HepG2 (cell line): ENCODE results near the gene FAM24A. TPM values are rescaled to one million over a fixed set of nuclear protein-coding genes. Genes with fewer than 3 reads are reported as not detected.

Experiments used
- CCAR2 ChIP-seq: fragments of 200-400 bp; formaldehyde crosslinking; optimal IDR thresholded peaks from 2 replicates; pipeline ENCODE3; 2018; ENCODE audit warnings: low read depth, mild to moderate bottlenecking, low read length, moderate library complexity
- GATA4 ChIP-seq: sonication (generic); IDR thresholded peaks from 2 replicates; pipeline ENCODE4 v1.6.1; 2016; ENCODE audit warnings: antibody characterized with exemption, low read depth, borderline replicate concordance
- KIAA2018 ChIP-seq: sonication (generic); formaldehyde crosslinking; IDR thresholded peaks from 2 replicates; pipeline ENCODE4 v1.5.0; 2020; ENCODE audit warnings: mild to moderate bottlenecking, missing genetic modification reagents, borderline replicate concordance
- NAIF1 ChIP-seq: sonication (generic); formaldehyde crosslinking; IDR thresholded peaks from 2 replicates; pipeline ENCODE4 v1.5.0; 2020; ENCODE audit warnings: mild to moderate bottlenecking, missing genetic modification reagents, borderline replicate concordance
- PAWR ChIP-seq: sonication (generic); formaldehyde crosslinking; IDR thresholded peaks from 2 replicates; pipeline ENCODE4 v1.4.0; 2020; ENCODE audit warnings: missing genetic modification reagents, mild to moderate bottlenecking, borderline replicate concordance
- RFXAP ChIP-seq: sonication (generic); formaldehyde crosslinking; IDR thresholded peaks from 2 replicates; pipeline ENCODE4 v1.4.0; 2020; ENCODE audit warnings: missing genetic modification reagents, borderline replicate concordance
- SRSF1 ChIP-seq: fragments of 200-400 bp; formaldehyde crosslinking; optimal IDR thresholded peaks from 2 replicates; pipeline ENCODE3; 2017; ENCODE audit warnings: mild to moderate bottlenecking, low read depth, low read length, moderate library complexity
- THAP9 ChIP-seq: sonication (generic); formaldehyde crosslinking; IDR thresholded peaks from 2 replicates; pipeline ENCODE4; 2020; ENCODE audit warnings: missing genetic modification reagents, mild to moderate bottlenecking, borderline replicate concordance
- THYN1 ChIP-seq: sonication (generic); formaldehyde crosslinking; IDR thresholded peaks from 2 replicates; pipeline ENCODE4 v1.8.1; 2023; ENCODE audit warnings: low read depth, mild to moderate bottlenecking, moderate library complexity, missing genetic modification reagents, borderline replicate concordance
- TOPORS ChIP-seq: sonication (generic); formaldehyde crosslinking; IDR thresholded peaks from 2 replicates; pipeline ENCODE4 v1.8.0; 2023; ENCODE audit warnings: mild to moderate bottlenecking, missing genetic modification reagents
- ZFP90 ChIP-seq: sonication (generic); formaldehyde crosslinking; IDR thresholded peaks from 2 replicates; pipeline ENCODE4 v1.8.0; 2022; ENCODE audit warnings: missing genetic modification reagents, mild to moderate bottlenecking, inconsistent platforms, borderline replicate concordance
- ZNF451 ChIP-seq: sonication (generic); formaldehyde crosslinking; IDR thresholded peaks from 2 replicates; pipeline ENCODE4 v1.5.0; 2020; ENCODE audit warnings: mild to moderate bottlenecking, missing genetic modification reagents
- ZNF577 ChIP-seq: sonication (generic); formaldehyde crosslinking; IDR thresholded peaks from 2 replicates; pipeline ENCODE4 v1.4.0; 2020; ENCODE audit warnings: mild to moderate bottlenecking, low read depth, missing genetic modification reagents, borderline replicate concordance
- ZNF605 ChIP-seq: sonication (generic); formaldehyde crosslinking; IDR thresholded peaks from 2 replicates; pipeline ENCODE4 v1.8.0; 2022; ENCODE audit warnings: mild to moderate bottlenecking, missing genetic modification reagents
- ZNF639 ChIP-seq: conservative IDR thresholded peaks from 2 replicates; pipeline ENCODE4 v1.6.1; 2018; ENCODE audit warnings: missing genetic modification reagents
- polyA plus RNA-seq, 8 experiments: library from polyadenylated mRNA; depleted of rRNA in 3 of 8; stranded (reverse) in 7 of 8; unstranded in 1 of 8; fragments of >200 nt; fragmentation: Illumina TruSeq in 4 of 8; extraction: Trizol in 4 of 8; gene quantifications; 2 replicates each; pipeline versions ENCODE4 v1.2.1 to v1.2.3, GENCODE V29; 2011 to 2016; ENCODE audit warnings: low read depth in 4 of 8, missing spikeins in 1 of 8, mixed read lengths in 1 of 8; ENCODE audit not compliant: insufficient read depth in 1 of 8
- total RNA-seq, 5 experiments: library from RNA; depleted of rRNA; stranded (reverse); fragments of >200 nt; fragmentation: Illumina TruSeq; extraction: Trizol; gene quantifications; 2 replicates each; pipeline ENCODE4 v1.2.3, GENCODE V29; 2016; ENCODE audit warnings: low read depth in 1 of 5

Gene FAM24A
- total and polyA plus RNA-seq, 2 of the 13 experiments (the other 11 are each of a cell fraction or from before 2014, with no cell fraction given) = not detected

GRCh38 chr10:122953902-122954730, 43.7 kb downstream of the FAM24A start, which contains the start of gene C10orf88 (continued):
- TF ChIP-seq GATA4 (0 out of 2 replicates have a peak, but pooled peaks have one; percentile 55), ZFP90 (0 out of 2 replicates have a peak, but pooled peaks have one; percentile 34), ZNF577 (CRISPR knock-in tag) (0 out of 2 replicates have a peak, but pooled peaks have one; percentile 72), KIAA2018 (peak; percentile 90; the same call in 1 of the 2 replicates), ZNF451 (CRISPR knock-in tag) (peak; percentile 93), THAP9 (CRISPR knock-in tag) (peak; percentile 97), SRSF1 (peak; percentile 95), CCAR2 (peak; percentile 58), ZNF639 (CRISPR knock-in tag) (peak; percentile 93), THYN1 (0 out of 2 replicates have a peak, but pooled peaks have one; percentile 75), NAIF1 (peak; percentile 88; the same call in 1 of the 2 replicates), PAWR (CRISPR knock-in tag) (no peak), ZNF605 (CRISPR knock-in tag) (peak; percentile 98), TOPORS (CRISPR knock-in tag) (peak; percentile 96), RFXAP (CRISPR knock-in tag) (peak; percentile 87; the same call in 1 of the 2 replicates)
